Hepatic stellate cell (primary cell): Measurements from ENCODE around the gene C1orf122.
"Not testable (repeated sequence)": the region's sequence is repeated elsewhere in the genome, so short reads cannot be mapped to it uniquely, and the experiment has no call there.

Source experiments
- DNase-seq: peaks from one replicate; pipeline ENCODE4 v3.0.0; 2011; ENCODE audit warnings: low spot score

Gene C1orf122

GRCh38 chr1:37807555-37808368 is at the start of gene C1orf122, which contains the start of gene YRDC:
C1orf122 (plus strand) TSS chr1:37807790; CDS start chr1:37808405, 615 bp downstream.
YRDC (minus strand) TSS chr1:37808208; CDS start chr1:37808180, 28 bp downstream.
- peak; percentile 99 for DNase-seq

GRCh38 chr1:37759451-37759850 is 48.1 kb upstream of the C1orf122 start:
- no peak for DNase-seq

DNA sequence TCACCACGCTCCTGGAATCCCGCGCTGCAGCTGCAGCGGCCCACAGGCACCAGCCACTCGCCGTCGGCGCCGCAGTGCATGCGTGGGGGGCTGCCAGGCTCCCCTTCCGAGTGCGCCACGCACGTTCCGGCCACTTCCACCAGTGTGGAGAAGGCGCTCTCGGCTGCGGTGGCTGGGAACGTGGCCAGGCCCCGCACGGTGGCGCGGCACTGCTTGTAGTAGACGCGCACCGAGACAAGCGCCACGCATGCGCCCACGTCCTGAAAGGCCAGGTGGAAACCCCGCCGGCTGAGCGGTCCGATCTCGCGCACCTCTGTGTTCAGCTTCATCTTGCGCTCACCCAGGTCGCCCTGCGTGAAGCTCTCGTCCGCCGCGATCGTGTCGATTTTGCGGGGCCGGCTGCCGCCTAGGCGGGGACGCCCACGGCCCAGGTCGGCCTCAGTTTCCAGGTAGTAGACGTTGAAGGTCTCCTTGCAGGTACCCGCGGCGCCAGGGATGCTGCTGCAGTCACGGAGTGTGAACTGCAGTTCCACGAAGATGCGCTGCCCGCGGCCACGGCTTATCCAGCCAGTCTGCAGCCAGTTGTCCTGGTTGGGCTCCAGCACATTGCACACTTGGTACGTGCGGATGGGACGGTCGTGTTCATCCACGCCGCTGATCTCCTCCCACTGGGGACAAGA is 46.0 kb upstream of the C1orf122 start:
- DNase-seq = no peak

GRCh38 chr1:37762516-37762915 is 45.1 kb upstream of the C1orf122 start:
- no peak for DNase-seq

DNA sequence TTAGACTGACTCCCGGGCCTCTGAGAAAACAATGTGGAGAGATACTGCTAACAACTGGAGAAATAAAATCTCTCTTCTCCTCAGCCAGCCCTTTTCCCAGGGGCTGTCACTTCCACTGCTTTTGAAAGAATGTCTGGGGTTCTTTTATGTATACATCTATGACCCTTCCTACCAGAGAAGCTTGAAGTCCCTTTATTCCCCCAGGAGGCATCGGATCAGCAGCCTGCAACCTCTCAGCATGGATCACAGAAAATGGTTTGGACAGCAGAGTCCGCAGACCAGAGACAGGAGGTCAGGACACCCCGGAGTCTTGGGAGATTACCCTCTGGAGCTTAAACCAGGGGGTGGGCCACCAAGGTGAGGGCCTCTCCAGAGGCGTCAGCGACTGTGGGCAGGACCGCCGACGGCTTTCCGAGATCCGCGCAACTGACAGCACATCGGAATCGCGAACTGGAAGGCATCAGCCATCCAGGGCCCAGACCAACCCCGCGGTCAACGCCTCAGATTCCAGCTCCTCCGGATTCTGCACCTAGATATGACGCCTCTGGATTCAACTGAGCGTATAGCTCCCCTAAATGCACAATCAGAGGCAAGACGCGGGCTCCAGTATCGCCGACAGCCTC is 43.7 kb upstream of the C1orf122 start:
- no peak for DNase-seq

DNA sequence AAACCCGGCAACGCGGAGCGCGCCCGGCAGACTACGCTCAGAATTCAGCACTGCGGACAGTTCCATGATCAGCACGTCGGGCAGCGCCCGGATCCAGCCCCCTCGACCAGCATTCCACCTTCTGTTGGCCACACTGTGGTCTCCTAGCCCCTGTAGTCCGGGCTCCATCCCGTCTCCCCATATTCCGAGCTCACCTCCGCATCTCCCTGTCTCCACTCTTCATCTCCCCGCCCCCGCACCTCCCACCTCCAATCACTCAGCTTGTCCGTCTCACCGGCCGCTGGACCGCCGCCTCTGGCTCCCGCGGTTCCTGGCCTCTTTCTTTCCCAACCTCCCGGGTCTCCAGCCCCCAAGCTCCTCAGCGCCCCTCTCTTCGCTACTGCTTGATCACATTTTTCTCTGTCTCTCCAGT is 43.2 kb upstream of the C1orf122 start:
- peak; percentile 47 for DNase-seq

DNA sequence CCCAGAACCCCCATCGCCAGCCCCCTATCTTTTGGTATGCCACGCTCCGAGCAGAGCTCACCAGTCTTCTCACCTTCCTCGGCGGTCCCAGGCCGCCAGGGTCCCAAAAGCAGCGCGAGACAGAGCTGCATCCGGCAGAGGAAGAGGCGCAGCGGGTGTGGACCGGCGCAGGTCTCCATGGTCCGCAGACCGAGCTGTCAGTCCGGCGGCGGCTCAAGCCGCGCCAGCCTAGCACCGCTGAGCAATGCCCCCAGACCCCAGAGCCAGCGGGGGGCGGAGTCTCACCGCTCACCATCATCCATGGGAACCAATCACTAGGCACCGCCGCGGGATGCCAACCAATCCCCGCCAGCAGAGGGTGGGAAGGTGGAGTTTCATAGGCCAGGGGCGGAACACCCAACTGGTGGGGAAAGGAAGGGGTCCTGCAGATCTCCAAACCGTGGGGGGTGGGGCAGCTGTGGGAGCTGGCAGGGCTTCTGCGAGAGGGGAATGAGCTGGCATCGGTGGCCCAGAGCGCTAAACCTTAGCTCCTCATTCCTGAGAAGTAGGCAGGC is 42.6 kb upstream of the C1orf122 start, which contains the start of gene EPHA10:
Gene EPHA10 (minus strand): TSS at position 233 of the 554 bp plus-strand sequence. CDS start 54 bp downstream, at position 179.
- DNase-seq = no peak

GRCh38 chr1:37765916-37766664 is 41.5 kb upstream of the C1orf122 start:
- DNase-seq = no peak

DNA sequence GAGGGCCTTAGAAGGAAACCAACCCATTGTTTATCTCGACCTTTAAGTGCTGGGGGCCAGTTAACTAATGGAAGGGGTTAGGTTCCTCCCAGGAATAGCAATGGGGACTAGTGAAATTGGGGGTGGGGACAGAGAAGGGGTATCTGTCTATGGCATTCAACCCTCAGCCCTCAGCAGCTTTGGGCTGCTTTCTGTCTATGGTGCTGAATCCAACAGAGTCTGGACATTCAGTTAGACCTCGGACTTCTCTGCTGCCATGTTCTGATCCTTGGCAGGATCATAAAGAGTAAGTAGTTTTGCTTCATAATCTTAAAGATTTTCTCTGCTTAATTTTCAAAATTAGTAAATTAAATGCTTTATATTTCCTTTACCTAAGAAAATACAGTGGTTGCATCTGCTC is 40.1 kb upstream of the C1orf122 start:
- DNase-seq = no peak

- DNase-seq = not testable (repeated sequence)
These were observed 36.1 kb upstream of the C1orf122 start for GRCh38 chr1:37771440-37771839.

DNA sequence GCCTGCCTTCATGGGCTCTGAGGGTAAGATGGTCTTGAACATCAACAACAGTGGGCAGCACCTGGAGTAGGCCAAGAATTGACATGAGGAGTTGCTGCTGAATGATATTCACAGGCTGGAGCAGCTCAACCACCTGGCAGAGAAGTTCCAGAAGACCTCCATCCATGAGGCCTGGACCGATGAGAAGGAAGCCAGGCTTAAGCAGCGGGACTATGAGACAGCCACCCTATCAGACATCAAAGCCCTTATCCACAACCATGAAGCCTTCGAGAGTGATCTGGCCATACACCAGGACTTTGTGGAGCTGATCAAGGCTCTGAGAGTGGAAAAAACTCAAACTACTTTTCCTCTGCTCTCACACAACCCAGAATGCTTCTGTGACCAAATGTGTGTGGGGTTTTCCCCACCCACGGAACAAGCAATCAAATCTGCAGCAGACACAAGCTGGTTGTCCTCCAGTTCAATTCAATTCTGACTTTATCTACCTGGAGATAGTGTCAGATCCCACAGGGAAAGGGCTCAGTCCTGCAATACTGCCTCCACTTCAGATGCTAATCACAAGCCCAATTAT is 30.6 kb upstream of the C1orf122 start:
- no peak for DNase-seq

GRCh38 chr1:37778654-37779053 is 28.9 kb upstream of the C1orf122 start:
- DNase-seq = no peak

DNA sequence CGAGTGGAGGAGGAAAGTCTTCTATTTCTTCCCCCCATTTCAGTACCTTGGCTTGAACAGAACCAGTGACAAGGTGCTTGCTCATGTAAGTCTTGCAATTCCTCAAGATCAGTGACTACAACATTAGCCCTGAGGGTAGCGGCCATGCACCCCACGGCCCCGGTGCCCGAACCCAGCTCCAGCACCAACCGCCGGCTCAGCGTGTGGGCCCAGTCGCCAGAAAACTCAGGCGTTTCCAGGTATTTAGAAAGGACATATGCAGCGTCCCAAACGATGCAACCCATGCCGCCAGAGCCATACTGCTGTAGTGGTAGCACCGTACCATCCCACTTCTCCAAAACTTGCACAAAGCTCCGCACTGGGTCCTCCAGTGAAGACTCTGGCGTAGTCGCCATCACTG is 25.1 kb upstream of the C1orf122 start:
- DNase-seq = no peak

GRCh38 chr1:37792943-37793686 is 14.5 kb upstream of the C1orf122 start:
- DNase-seq = no peak

DNA sequence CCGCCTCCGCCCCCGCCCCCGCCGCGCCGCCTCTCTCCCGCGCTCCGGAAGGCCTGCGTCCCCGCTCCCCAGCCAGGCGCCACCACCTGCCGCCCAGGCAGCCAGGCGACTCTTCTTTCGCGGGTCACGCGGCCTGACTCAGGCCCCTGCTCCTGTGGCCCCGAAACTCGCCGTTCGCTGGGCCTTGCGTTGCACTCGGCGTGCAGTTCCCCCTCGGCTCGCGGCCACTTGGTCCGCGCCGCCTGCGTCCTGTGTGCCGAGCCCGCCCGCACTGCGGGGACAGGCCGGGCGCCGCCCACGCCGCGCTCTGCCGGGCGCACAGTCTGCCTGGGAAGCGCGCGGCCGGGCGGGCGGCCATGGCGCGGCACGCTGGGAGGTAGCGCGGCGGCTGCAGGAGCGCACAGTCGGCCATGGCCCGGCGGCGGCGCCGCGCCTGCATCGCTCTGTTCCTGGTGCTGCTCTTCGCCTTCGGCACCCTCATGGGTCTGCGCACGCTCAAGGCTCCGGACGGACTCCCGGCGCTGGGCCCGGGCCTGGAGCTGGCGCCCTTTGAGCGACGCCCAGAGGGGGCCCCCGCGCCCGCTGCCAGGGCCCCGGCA is 13.7 kb upstream of the C1orf122 start, which contains the start of gene MANEAL:
Gene MANEAL (plus strand): TSS at position 75 of the 599 bp plus-strand sequence. CDS start 336 bp downstream, at position 411.
- peak; percentile 81 for DNase-seq

DNA sequence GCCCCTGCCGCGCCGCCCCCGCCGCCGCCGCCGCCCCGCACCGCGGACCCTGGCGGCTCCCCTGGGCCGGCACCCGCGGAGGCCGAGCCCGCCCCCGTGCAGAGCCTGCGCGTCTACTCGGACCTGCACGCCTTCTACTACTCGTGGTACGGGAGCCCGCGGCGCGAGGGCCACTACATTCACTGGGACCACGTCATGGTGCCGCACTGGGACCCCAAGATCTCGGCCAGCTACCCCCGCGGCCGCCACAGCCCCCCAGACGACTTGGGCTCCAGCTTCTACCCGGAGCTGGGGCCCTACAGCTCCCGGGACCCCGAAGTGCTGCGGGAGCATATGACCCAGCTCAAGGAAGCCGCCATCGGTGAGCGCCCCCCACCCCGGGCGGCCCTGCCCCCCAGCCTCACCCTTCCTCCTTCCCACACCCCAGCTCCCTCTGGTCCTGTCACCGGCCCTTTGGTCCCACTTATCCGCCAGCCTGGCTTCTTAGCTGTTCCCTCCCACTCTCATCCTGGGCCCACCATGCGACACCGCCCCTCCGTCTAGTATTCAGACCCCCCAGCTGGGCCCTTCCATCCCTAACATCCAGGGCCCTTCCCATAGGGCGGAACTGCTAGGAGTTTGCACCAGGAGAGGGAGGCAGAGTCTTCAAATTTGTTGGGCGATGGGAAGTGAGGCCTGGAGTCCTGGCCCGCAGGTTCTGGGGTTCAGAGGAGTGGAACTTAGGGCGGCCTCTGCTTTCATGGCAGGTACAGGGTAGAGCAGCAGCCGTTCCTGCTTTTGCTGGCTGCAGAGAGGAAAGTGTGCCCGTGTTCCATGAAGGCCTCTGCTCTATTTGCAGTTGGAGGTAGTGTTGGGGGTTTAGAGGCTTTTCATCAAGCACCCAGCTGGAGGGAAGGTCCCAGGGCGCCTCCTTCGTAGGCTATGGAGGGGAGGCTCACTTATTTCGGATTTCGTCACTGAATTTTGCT is 12.9 kb upstream of the C1orf122 start:
- no peak for DNase-seq

DNA sequence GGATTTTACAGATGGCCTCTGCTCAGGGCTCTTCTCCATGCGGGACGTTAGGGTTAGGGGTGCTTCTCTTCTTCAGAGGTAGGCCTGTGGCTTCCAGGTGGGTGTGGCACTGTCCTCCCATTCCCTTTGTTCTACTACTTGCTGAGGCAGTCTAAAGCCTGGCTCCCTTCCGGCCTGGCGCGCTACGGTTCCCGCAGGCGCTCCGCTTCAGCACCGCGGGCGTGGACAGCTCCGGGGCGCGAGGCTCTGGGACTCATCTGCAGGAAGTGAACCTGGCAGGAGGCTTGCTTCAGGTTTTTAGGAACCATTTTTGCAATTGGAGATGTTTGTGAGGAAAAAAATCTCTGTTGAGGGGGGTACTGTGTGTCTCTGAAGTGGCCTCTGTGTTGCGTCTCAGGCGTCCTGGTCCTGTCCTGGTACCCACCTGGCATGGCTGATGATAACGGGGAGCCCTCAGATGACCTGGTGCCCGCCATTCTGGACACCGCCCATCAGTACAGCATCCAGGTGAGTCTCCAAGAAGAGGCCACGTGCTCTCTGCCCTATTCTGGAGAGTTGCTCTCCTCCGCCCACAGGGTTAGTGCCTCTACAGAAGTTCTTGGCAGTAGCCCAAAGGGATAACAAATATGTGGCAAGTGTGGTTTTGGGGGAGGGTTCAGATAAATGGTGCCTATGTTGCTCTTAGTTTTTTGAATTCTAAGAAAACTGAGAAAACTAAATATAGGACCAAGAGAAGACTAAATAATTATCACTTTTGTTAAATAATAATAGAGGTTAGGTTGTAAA is 12.1 kb upstream of the C1orf122 start:
- DNase-seq = peak; percentile 55
